MM.1S (cell line): Measurements from ENCODE around the gene HTRA1.

Source experiments
- DNase-seq: peaks from one replicate; pipeline ENCODE4 v3.0.0-alpha.2; 2015
- H2AFZ ChIP-seq: fragments of 300-600 bp; sonication (generic); 2 replicates; pipeline ENCODE4 v1.6.0; 2016; ENCODE audit warnings: antibody characterized with exemption, low read length
- H3F3A ChIP-seq: fragments of 300-600 bp; sonication (generic); 2 replicates; pipeline ENCODE4 v1.6.1; 2016; ENCODE audit warnings: mild to moderate bottlenecking, antibody characterized with exemption, low read length, moderate library complexity, mixed read lengths; ENCODE audit not compliant: insufficient read depth
- H3K27ac ChIP-seq: fragments of 300-600 bp; sonication (generic); 2 replicates; pipeline ENCODE4 v1.5.1; 2016; ENCODE audit warnings: mild to moderate bottlenecking, low read length
- H3K27me3 ChIP-seq: fragments of 300-600 bp; sonication (generic); replicated peaks from 2 replicates; pipeline ENCODE4 v1.6.0; 2016; ENCODE audit warnings: low read length; ENCODE audit not compliant: insufficient read depth
- H3K36me3 ChIP-seq: fragments of 300-600 bp; sonication (generic); replicated peaks from 2 replicates; pipeline ENCODE4 v1.6.1; 2016; ENCODE audit warnings: mild to moderate bottlenecking, low read length, mixed read lengths; ENCODE audit not compliant: insufficient read depth
- H3K4me1 ChIP-seq: fragments of 300-600 bp; sonication (generic); 2 replicates; pipeline ENCODE4 v1.6.1; 2016; ENCODE audit warnings: low read length, mixed read lengths
- H3K4me2 ChIP-seq: fragments of 300-600 bp; sonication (generic); 2 replicates; pipeline ENCODE4 v1.6.0; 2016; ENCODE audit warnings: low read depth, low read length
- H3K4me3 ChIP-seq: fragments of 300-600 bp; sonication (generic); 2 replicates; pipeline ENCODE4 v1.5.1; 2016; ENCODE audit warnings: low read length, mixed read lengths
- H3K79me2 ChIP-seq: fragments of 300-600 bp; sonication (generic); 2 replicates; pipeline ENCODE4 v1.6.1; 2016; ENCODE audit warnings: mixed run types, low read length, mixed read lengths
- H3K9ac ChIP-seq: fragments of 300-600 bp; sonication (generic); 2 replicates; pipeline ENCODE4 v1.6.1; 2016; ENCODE audit warnings: low read length, mixed read lengths
- H3K9me2 ChIP-seq: fragments of 300-600 bp; sonication (generic); replicated peaks from 2 replicates; pipeline ENCODE4 v1.6.1; 2016; ENCODE audit warnings: mild to moderate bottlenecking, low read length, mixed read lengths; ENCODE audit not compliant: insufficient read depth
- H3K9me3 ChIP-seq: fragments of 300-600 bp; sonication (generic); replicated peaks from 2 replicates; pipeline ENCODE4 v1.6.1; 2016; ENCODE audit warnings: mild to moderate bottlenecking, low read length, mixed read lengths; ENCODE audit not compliant: insufficient read depth
- H4K20me1 ChIP-seq: fragments of 300-600 bp; sonication (generic); 2 replicates; pipeline ENCODE4 v1.6.1; 2016; ENCODE audit warnings: mild to moderate bottlenecking, low read length, moderate library complexity, mixed read lengths; ENCODE audit not compliant: insufficient read depth
- CTCF ChIP-seq: fragments of 300-600 bp; sonication (generic); IDR thresholded peaks from 2 replicates; pipeline ENCODE4 v1.5.1; 2016; ENCODE audit warnings: antibody characterized with exemption, low read length, mixed read lengths
- EZH2 ChIP-seq: fragments of 300-600 bp; sonication (generic); optimal IDR thresholded peaks from 2 replicates; pipeline ENCODE3; 2017; ENCODE audit warnings: low read depth, mild to moderate bottlenecking, antibody characterized with exemption, low read length, mixed read lengths
- EZH2phosphoT487 ChIP-seq: fragments of 300-600 bp; sonication (generic); IDR thresholded peaks from 2 replicates; pipeline ENCODE4 v1.6.1; 2018; ENCODE audit warnings: antibody characterized with exemption, low read length

Gene HTRA1

GRCh38 chr10:122514045-122514840 is 52.9 kb downstream of the HTRA1 start:
- no peaks in the 10 kb centered on the region for H3K27me3 ChIP-seq
- no peaks in the 10 kb centered on the region for H3K9me2 ChIP-seq
- H3K4me3 ChIP-seq = no peak overlapping the region
- H3K4me1 ChIP-seq = no peaks in the 10 kb centered on the region
- H3K9ac ChIP-seq = no peak overlapping the region
- no peak overlapping the region for H3K4me2 ChIP-seq
- no peaks in the 10 kb centered on the region for H3K36me3 ChIP-seq
- H3F3A ChIP-seq = no peaks in the 10 kb centered on the region
- DNase-seq = no peak
- H2AFZ ChIP-seq = no peak overlapping the region
- no peaks in the 10 kb centered on the region for H3K79me2 ChIP-seq
- H3K27ac ChIP-seq = no peak overlapping the region
- no peak for TF ChIP-seq EZH2
- no peak for TF ChIP-seq CTCF
- no peak for TF ChIP-seq EZH2phosphoT487
- H3K9me3 ChIP-seq = no peaks in the 10 kb centered on the region
- no peaks in the 10 kb centered on the region for H4K20me1 ChIP-seq

GRCh38 chr10:122515022-122515424 is 53.7 kb downstream of the HTRA1 start:
- H3K27me3 ChIP-seq = no peaks in the 10 kb centered on the region
- no peak overlapping the region for H3K9ac ChIP-seq
- no peaks in the 10 kb centered on the region for H3K4me1 ChIP-seq
- H2AFZ ChIP-seq = no peak overlapping the region
- H3K9me3 ChIP-seq = no peaks in the 10 kb centered on the region
- no peak for DNase-seq
- H4K20me1 ChIP-seq = no peaks in the 10 kb centered on the region
- H3K36me3 ChIP-seq = no peaks in the 10 kb centered on the region
- H3K79me2 ChIP-seq = no peaks in the 10 kb centered on the region
- no peak overlapping the region for H3K4me2 ChIP-seq
- no peak overlapping the region for H3K27ac ChIP-seq
- no peaks in the 10 kb centered on the region for H3F3A ChIP-seq
- H3K9me2 ChIP-seq = no peaks in the 10 kb centered on the region
- H3K4me3 ChIP-seq = no peak overlapping the region
- TF ChIP-seq EZH2phosphoT487 (no peak), EZH2 (no peak), CTCF (no peak)

GRCh38 chr10:122515588-122516231 is 54.4 kb downstream of the HTRA1 start:
- Histone ChIP-seq H3K9me2 (no peaks in the 10 kb centered on the region), H4K20me1 (no peaks in the 10 kb centered on the region), H3F3A (no peaks in the 10 kb centered on the region), H3K4me1 (no peaks in the 10 kb centered on the region), H3K9ac (no peak overlapping the region), H3K27ac (no peak overlapping the region), H3K4me2 (no peak overlapping the region), H3K36me3 (no peaks in the 10 kb centered on the region), H3K9me3 (no peaks in the 10 kb centered on the region), H3K79me2 (no peaks in the 10 kb centered on the region), H2AFZ (no peak overlapping the region), H3K4me3 (no peak overlapping the region), H3K27me3 (no peaks in the 10 kb centered on the region)
- no peak for DNase-seq
- TF ChIP-seq EZH2 = no peak
- TF ChIP-seq EZH2phosphoT487 = no peak
- TF ChIP-seq CTCF = no peak
